Measurements from ENCODE around the gene MYH11. TPM values are rescaled to one million over a fixed set of nuclear protein-coding genes. Genes with fewer than 3 reads are reported as not detected.

MYH11 gene
- 1.9 TPM for polyA plus RNA-seq (2013)

- Histone ChIP-seq H3K27ac (ENCODE audit: insufficient read depth in 1 of 2, low read depth in 1 of 2, low read length in 2 of 2, poor library complexity in 1 of 2, severe bottlenecking in 2 of 2) (no peak within 1 kb of the TSS), H3K36me3 (ENCODE audit: control insufficient read depth in 4 of 4, insufficient read depth in 4 of 4, low read length in 3 of 4) (no peaks in the 10 kb centered on the region), H3K9me3 (ENCODE audit: control extremely low read depth in 1 of 5, control insufficient read depth in 4 of 5, insufficient read depth in 2 of 5, low read depth in 1 of 5, low read length in 4 of 5) (no peaks in the 10 kb centered on the region), H3K27me3 (replicated peaks in 2 of 5; ENCODE audit: control insufficient read depth in 4 of 5, insufficient read depth in 5 of 5, low read length in 4 of 5) (peaks cover 2 to 40% (median 22%) of the 10 kb centered on the region in 5 experiments), H3K4me1 (ENCODE audit: control extremely low read depth in 1 of 4, control insufficient read depth in 4 of 4, insufficient read depth in 4 of 4, low read length in 3 of 4) (peaks cover 3 to 19% (median 18%) of the 10 kb centered on the region in 4 experiments), H3K4me3 (ENCODE audit: control insufficient read depth in 1 of 7, extremely low read depth in 1 of 7, insufficient read depth in 4 of 7, low read depth in 2 of 7, low read length in 6 of 7) (peak within 1 kb of the TSS in 6 of 7 experiments; percentile 4 to 65 (median 49))
- 0% methylated on average over 28 of the region's 49 CpGs for WGBS (ENCODE audit: insufficient coverage)
- ChIA-PET CTCF (no interaction called here), POLR2A (no interaction called here)
- peak in 2 of 3 donors; percentile 60 to 67 for DNase-seq
Observed at GRCh38 chr16:15856901-15857698, at the start of gene MYH11. MYH11 (minus strand) TSS chr16:15857028; CDS start chr16:15838252, 18,776 bp downstream.

- POLR2A ChIA-PET: no interaction called here
- CTCF ChIA-PET: interaction anchor here (1.1 to 1.4 kb wide), 2 partner anchors 11 to 22 kb away, joined by 5 to 6 read pairs; no protein-coding TSS in a partner anchor
Observed at GRCh38 chr16:15906439-15906838, 49.6 kb upstream of the MYH11 start.

DNA sequence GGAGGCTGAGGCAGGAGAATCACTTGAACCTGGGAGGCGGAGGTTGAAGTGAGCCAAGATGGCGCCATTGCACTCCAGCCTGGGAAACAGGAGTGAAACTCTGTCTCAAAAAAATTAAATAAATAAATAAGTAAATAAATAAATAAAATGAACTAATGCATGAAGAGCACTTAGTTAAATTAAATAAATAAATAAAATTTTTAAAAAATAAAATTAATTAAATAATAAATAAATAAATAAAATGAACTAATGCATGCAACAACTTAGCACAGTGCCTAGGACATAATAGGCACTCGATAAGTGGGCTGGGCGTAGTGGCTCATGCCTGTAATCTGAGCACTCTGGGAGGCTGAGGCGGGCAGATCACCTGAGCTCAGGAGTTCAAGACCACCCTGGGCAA, 47.1 kb upstream of the MYH11 start:
- Histone ChIP-seq H3K9me3 (ENCODE audit: control extremely low read depth in 1 of 5, control insufficient read depth in 4 of 5, insufficient read depth in 2 of 5, low read depth in 1 of 5, low read length in 4 of 5) (no peaks in the 10 kb centered on the region), H3K4me1 (ENCODE audit: control extremely low read depth in 1 of 4, control insufficient read depth in 4 of 4, insufficient read depth in 4 of 4, low read length in 3 of 4) (peaks cover 0 to 6% (median 4%) of the 10 kb centered on the region in 4 experiments), H3K36me3 (ENCODE audit: control insufficient read depth in 4 of 4, insufficient read depth in 4 of 4, low read length in 3 of 4) (no peaks in the 10 kb centered on the region), H3K27me3 (replicated peaks in 2 of 5; ENCODE audit: control insufficient read depth in 4 of 5, insufficient read depth in 5 of 5, low read length in 4 of 5) (no peaks in the 10 kb centered on the region), H3K4me3 (ENCODE audit: control insufficient read depth in 1 of 7, extremely low read depth in 1 of 7, insufficient read depth in 4 of 7, low read depth in 2 of 7, low read length in 6 of 7) (no peak overlapping the region), H3K27ac (ENCODE audit: insufficient read depth in 1 of 2, low read depth in 1 of 2, low read length in 2 of 2, poor library complexity in 1 of 2, severe bottlenecking in 2 of 2) (no peak overlapping the region)
- ChIA-PET POLR2A (no interaction called here), CTCF (no interaction called here)
- 97% methylated on average over 3 of the region's 5 CpGs for WGBS (ENCODE audit: insufficient coverage)
- DNase-seq: no peak

More at GRCh38 chr16:15906439-15906838, 49.6 kb upstream of the MYH11 start:
- H3K4me1 ChIP-seq (ENCODE audit: control extremely low read depth in 1 of 4, control insufficient read depth in 4 of 4, insufficient read depth in 4 of 4, low read length in 3 of 4): no peaks in the 10 kb centered on the region
- H3K9me3 ChIP-seq (ENCODE audit: control extremely low read depth in 1 of 5, control insufficient read depth in 4 of 5, insufficient read depth in 2 of 5, low read depth in 1 of 5, low read length in 4 of 5): no peaks in the 10 kb centered on the region
- 95% methylated on average over 2 of the region's 2 CpGs for WGBS (ENCODE audit: insufficient coverage)
- no peak overlapping the region for H3K27ac ChIP-seq (ENCODE audit: insufficient read depth in 1 of 2, low read depth in 1 of 2, low read length in 2 of 2, poor library complexity in 1 of 2, severe bottlenecking in 2 of 2)
- no peak overlapping the region for H3K4me3 ChIP-seq (ENCODE audit: control insufficient read depth in 1 of 7, extremely low read depth in 1 of 7, insufficient read depth in 4 of 7, low read depth in 2 of 7, low read length in 6 of 7)
- no peak for DNase-seq
- no peaks in the 10 kb centered on the region for H3K27me3 ChIP-seq (replicated peaks in 2 of 5; ENCODE audit: control insufficient read depth in 4 of 5, insufficient read depth in 5 of 5, low read length in 4 of 5)
- H3K36me3 ChIP-seq (ENCODE audit: control insufficient read depth in 4 of 4, insufficient read depth in 4 of 4, low read length in 3 of 4): no peaks in the 10 kb centered on the region

DNA sequence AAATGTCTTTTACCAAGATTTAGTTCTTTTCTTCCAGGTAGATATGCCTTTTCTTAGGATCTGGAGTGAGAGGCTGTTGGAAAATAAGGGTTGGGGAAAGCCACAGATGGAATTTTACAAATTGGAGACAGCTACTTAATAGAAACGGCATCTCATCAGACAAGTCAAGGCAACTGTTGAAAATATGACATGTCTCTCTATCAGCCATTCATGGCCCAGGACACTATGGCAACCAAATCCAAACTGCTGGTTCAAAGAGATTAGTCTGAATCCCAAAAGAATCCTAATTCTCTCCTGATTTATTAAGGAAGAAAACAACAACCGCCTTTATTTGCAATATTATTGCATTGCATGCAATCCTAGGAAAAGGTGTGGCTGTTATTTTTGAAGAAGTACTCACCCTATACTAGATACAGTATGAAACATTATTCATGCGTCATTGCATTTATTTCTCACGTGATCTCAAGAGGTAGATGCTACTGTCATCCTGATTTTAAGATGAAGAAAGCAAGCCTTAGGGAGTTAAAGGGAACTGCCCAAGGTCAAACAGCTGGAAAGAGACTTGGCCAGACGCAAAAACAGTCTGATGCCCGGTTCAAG, 44.2 kb upstream of the MYH11 start:
- H3K9me3 ChIP-seq (ENCODE audit: control extremely low read depth in 1 of 5, control insufficient read depth in 4 of 5, insufficient read depth in 2 of 5, low read depth in 1 of 5, low read length in 4 of 5): no peaks in the 10 kb centered on the region
- 96% methylated on average over 4 of the region's 6 CpGs for WGBS (ENCODE audit: insufficient coverage)
- CTCF ChIA-PET: interaction anchor here (1.0 to 1.2 kb wide), 2 partner anchors 11 to 13 kb away, joined by 4 read pairs; partner anchors contain the start of gene CEP20
- H3K27ac ChIP-seq (ENCODE audit: insufficient read depth in 1 of 2, low read depth in 1 of 2, low read length in 2 of 2, poor library complexity in 1 of 2, severe bottlenecking in 2 of 2): no peak overlapping the region
- peaks cover 0 to 11% (median 4%) of the 10 kb centered on the region in 4 experiments for H3K4me1 ChIP-seq (ENCODE audit: control extremely low read depth in 1 of 4, control insufficient read depth in 4 of 4, insufficient read depth in 4 of 4, low read length in 3 of 4)
- POLR2A ChIA-PET: no interaction called here
- DNase-seq: no peak
- no peaks in the 10 kb centered on the region for H3K36me3 ChIP-seq (ENCODE audit: control insufficient read depth in 4 of 4, insufficient read depth in 4 of 4, low read length in 3 of 4)
- H3K27me3 ChIP-seq (replicated peaks in 2 of 5; ENCODE audit: control insufficient read depth in 4 of 5, insufficient read depth in 5 of 5, low read length in 4 of 5): no peaks in the 10 kb centered on the region
- H3K4me3 ChIP-seq (ENCODE audit: control insufficient read depth in 1 of 7, extremely low read depth in 1 of 7, insufficient read depth in 4 of 7, low read depth in 2 of 7, low read length in 6 of 7): no peak overlapping the region

DNA sequence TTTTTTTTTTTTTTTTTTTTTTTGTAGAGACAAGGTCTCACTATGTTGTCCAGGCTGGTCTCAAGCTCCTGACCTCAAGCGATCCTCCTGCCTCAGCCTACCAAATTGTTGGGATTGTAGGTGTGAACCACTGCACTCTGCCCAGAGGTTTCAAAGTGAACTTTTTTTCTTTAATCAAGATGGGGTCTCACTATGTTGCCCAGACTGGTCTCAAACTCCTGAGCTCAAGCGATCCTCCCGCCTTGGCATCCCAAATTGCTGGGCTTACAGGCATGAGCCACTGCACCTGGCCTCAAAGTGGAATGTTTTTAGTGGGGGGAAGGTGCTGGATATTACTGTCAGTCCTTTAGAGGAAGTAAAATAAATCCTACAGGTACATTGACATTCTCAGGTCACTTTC, 43.5 kb upstream of the MYH11 start:
- H3K4me1 ChIP-seq (ENCODE audit: control extremely low read depth in 1 of 4, control insufficient read depth in 4 of 4, insufficient read depth in 4 of 4, low read length in 3 of 4): peaks cover 0 to 11% (median 4%) of the 10 kb centered on the region in 4 experiments
- H3K27ac ChIP-seq (ENCODE audit: insufficient read depth in 1 of 2, low read depth in 1 of 2, low read length in 2 of 2, poor library complexity in 1 of 2, severe bottlenecking in 2 of 2): no peak overlapping the region
- no peaks in the 10 kb centered on the region for H3K36me3 ChIP-seq (ENCODE audit: control insufficient read depth in 4 of 4, insufficient read depth in 4 of 4, low read length in 3 of 4)
- no peaks in the 10 kb centered on the region for H3K27me3 ChIP-seq (replicated peaks in 2 of 5; ENCODE audit: control insufficient read depth in 4 of 5, insufficient read depth in 5 of 5, low read length in 4 of 5)
- ChIA-PET POLR2A (no interaction called here), CTCF (interaction anchor here (1.2 kb wide), 1 partner anchor 12 kb away, joined by 4 read pairs; the partner anchor contains the start of gene CEP20)
- 100% methylated on average over 3 of the region's 3 CpGs for WGBS (ENCODE audit: insufficient coverage)
- H3K4me3 ChIP-seq (ENCODE audit: control insufficient read depth in 1 of 7, extremely low read depth in 1 of 7, insufficient read depth in 4 of 7, low read depth in 2 of 7, low read length in 6 of 7): no peak overlapping the region
- H3K9me3 ChIP-seq (ENCODE audit: control extremely low read depth in 1 of 5, control insufficient read depth in 4 of 5, insufficient read depth in 2 of 5, low read depth in 1 of 5, low read length in 4 of 5): no peaks in the 10 kb centered on the region
- no peak for DNase-seq

DNA sequence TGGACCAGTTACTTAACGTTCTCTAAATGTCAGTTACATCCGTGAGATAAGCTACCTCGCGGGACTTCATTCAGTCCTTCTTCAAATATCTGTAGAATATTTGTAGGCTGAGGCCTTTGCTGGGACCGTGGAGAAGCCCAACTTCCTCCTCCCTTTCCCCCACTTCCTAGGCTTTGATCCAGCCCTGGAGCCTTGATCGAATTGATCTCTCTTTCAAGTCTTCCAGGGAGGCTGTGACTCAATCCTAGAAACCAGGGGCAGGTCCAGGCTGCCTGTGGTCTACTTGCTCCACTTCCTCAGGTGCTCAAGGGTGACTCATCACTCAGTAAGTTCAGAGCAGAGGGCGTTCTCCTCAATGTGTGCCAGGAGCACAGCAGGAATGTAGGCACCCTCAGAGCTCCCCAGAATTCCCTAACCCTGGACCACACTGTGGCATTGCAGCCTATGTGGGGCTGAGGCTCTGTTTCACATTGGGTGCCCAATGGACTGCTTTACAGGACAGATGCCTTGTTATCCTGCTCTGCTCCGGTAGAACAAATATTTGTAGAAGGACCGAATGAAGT, 42.8 kb upstream of the MYH11 start:
- no peaks in the 10 kb centered on the region for H3K27me3 ChIP-seq (replicated peaks in 2 of 5; ENCODE audit: control insufficient read depth in 4 of 5, insufficient read depth in 5 of 5, low read length in 4 of 5)
- no peak overlapping the region for H3K27ac ChIP-seq (ENCODE audit: insufficient read depth in 1 of 2, low read depth in 1 of 2, low read length in 2 of 2, poor library complexity in 1 of 2, severe bottlenecking in 2 of 2)
- ChIA-PET CTCF (interaction anchor here (1.1 to 1.5 kb wide), 4 partner anchors 11 to 123 kb away, joined by 3 to 4 read pairs (median 3); partner anchors contain the start of gene CEP20), POLR2A (no interaction called here)
- peak; percentile 30 to 62 (median 45) for DNase-seq
- peaks cover 0 to 11% (median 4%) of the 10 kb centered on the region in 4 experiments for H3K4me1 ChIP-seq (ENCODE audit: control extremely low read depth in 1 of 4, control insufficient read depth in 4 of 4, insufficient read depth in 4 of 4, low read length in 3 of 4)
- no peaks in the 10 kb centered on the region for H3K36me3 ChIP-seq (ENCODE audit: control insufficient read depth in 4 of 4, insufficient read depth in 4 of 4, low read length in 3 of 4)
- WGBS (ENCODE audit: insufficient coverage): 71% methylated on average over 9 of the region's 9 CpGs
- no peak overlapping the region for H3K4me3 ChIP-seq (ENCODE audit: control insufficient read depth in 1 of 7, extremely low read depth in 1 of 7, insufficient read depth in 4 of 7, low read depth in 2 of 7, low read length in 6 of 7)
- H3K9me3 ChIP-seq (ENCODE audit: control extremely low read depth in 1 of 5, control insufficient read depth in 4 of 5, insufficient read depth in 2 of 5, low read depth in 1 of 5, low read length in 4 of 5): no peaks in the 10 kb centered on the region

All from common myeloid progenitor, CD34-positive (primary cell).